NT2/D1 (cell line): ENCODE measurements around the gene SLC32A1.

Source experiments
- DNase-seq: peaks from one replicate; pipeline ENCODE4 v3.0.0-alpha.2; 2011; ENCODE audit warnings: low read depth, low spot score
- H3K27me3 ChIP-seq: 2 replicates; pipeline ENCODE4 v1.6.0; 2011; ENCODE audit warnings: mild to moderate bottlenecking; ENCODE audit not compliant: insufficient read length, insufficient read depth
- H3K36me3 ChIP-seq: 2 replicates; pipeline ENCODE4 v1.6.1; 2011; ENCODE audit warnings: mild to moderate bottlenecking, low read length, mixed read lengths; ENCODE audit not compliant: insufficient read depth, insufficient read length
- H3K4me1 ChIP-seq: 2 replicates; pipeline ENCODE4 v1.5.1; 2011; ENCODE audit not compliant: insufficient read depth, insufficient read length
- H3K4me3 ChIP-seq: 2 replicates; pipeline ENCODE4 v1.5.1; 2011; ENCODE audit warnings: low read depth; ENCODE audit not compliant: insufficient read length
- H3K9ac ChIP-seq: 2 replicates; pipeline ENCODE4 v1.6.0; 2011; ENCODE audit warnings: low read depth; ENCODE audit not compliant: insufficient read length
- H3K9me3 ChIP-seq: 2 replicates; pipeline ENCODE4 v1.5.1; 2011; ENCODE audit warnings: mild to moderate bottlenecking, low read length; ENCODE audit not compliant: insufficient read depth
- SUZ12 ChIP-seq: IDR thresholded peaks from 2 replicates; pipeline ENCODE4 v1.6.1; 2011; ENCODE audit not compliant: insufficient read length, insufficient read depth; ENCODE audit errors: extremely low read depth
- YY1 ChIP-seq: IDR thresholded peaks from 2 replicates; pipeline ENCODE4 v1.6.1; 2011; ENCODE audit not compliant: insufficient read length, insufficient read depth
- ZNF274 ChIP-seq: IDR thresholded peaks from 2 replicates; pipeline ENCODE4 v1.6.1; 2011; ENCODE audit warnings: mild to moderate bottlenecking, low read depth, low read length

SLC32A1 gene

GRCh38 chr20:38757145-38757775 lies 33.0 kb downstream of the SLC32A1 start:
- Histone ChIP-seq H3K4me3 (no peak overlapping the region), H3K9ac (no peak overlapping the region)

GRCh38 chr20:38759106-38759505 lies 34.8 kb downstream of the SLC32A1 start:
- Histone ChIP-seq H3K36me3 (peaks cover 91% of the 10 kb centered on the region), H3K9ac (no peak overlapping the region), H3K4me3 (no peak overlapping the region), H3K9me3 (no peaks in the 10 kb centered on the region), H3K4me1 (no peaks in the 10 kb centered on the region), H3K27me3 (no peaks in the 10 kb centered on the region)
- no peak for DNase-seq
- TF ChIP-seq YY1 (no peak), ZNF274 (no peak), SUZ12 (no peak)

More at GRCh38 chr20:38757145-38757775, 33.0 kb downstream of the SLC32A1 start:
- H3K4me1 ChIP-seq: no peaks in the 10 kb centered on the region
- peaks cover 86% of the 10 kb centered on the region for H3K36me3 ChIP-seq
- no peaks in the 10 kb centered on the region for H3K27me3 ChIP-seq
- no peaks in the 10 kb centered on the region for H3K9me3 ChIP-seq
- no peak for DNase-seq
- TF ChIP-seq YY1 (no peak), ZNF274 (no peak), SUZ12 (no peak)

DNA sequence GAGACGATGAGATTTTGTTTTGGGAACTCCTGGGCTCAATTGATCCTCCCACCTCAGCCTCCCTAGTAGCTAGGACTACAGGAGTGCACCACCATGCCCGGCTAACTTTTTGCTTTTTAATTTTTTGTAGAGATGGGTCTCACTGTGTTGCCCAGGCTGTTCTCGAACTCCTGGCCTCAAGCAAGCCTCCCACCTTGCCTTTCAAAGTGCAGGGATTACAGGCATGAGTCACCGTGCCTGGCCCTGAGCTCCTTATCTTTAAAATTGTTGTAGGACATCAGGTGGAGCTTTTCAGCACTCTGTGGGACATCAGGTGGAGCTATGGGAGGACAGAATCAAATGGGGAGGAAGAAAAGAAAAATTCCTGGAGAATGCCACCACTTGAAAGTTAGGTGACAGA lies 36.7 kb downstream of the SLC32A1 start:
- Histone ChIP-seq H3K4me1 (no peaks in the 10 kb centered on the region), H3K4me3 (no peak overlapping the region), H3K36me3 (peaks cover 88% of the 10 kb centered on the region), H3K9me3 (no peaks in the 10 kb centered on the region), H3K27me3 (no peaks in the 10 kb centered on the region), H3K9ac (no peak overlapping the region)
- no peak for TF ChIP-seq YY1
- no peak for TF ChIP-seq SUZ12
- no peak for TF ChIP-seq ZNF274
- no peak for DNase-seq

DNA sequence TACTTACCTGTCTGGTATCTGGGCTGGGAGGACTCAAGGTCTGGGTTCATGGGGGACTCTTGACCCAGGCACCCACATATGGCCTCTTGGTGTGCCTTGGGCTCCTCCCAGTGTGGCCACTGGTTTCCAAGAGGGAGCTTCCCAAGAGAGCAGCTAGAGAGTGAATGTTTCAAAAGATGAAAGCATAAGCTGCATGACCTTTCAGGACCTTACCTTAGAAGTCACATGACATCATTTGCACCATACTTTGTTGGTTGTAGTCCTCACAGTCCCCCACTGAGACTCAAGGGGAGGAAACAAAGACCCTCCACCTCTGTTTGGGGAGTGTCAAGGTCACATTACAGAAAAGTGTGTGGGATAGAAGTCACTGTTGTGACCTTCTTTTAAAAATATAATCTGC lies 37.9 kb downstream of the SLC32A1 start:
- Histone ChIP-seq H3K36me3 (peaks cover 90% of the 10 kb centered on the region), H3K9me3 (no peaks in the 10 kb centered on the region), H3K9ac (no peak overlapping the region), H3K4me3 (no peak overlapping the region), H3K4me1 (no peaks in the 10 kb centered on the region), H3K27me3 (no peaks in the 10 kb centered on the region)
- no peak for TF ChIP-seq SUZ12
- TF ChIP-seq YY1: no peak
- no peak for TF ChIP-seq ZNF274
- DNase-seq: no peak

- TF ChIP-seq ZNF274: no peak
- TF ChIP-seq SUZ12: no peak
- TF ChIP-seq YY1: no peak
- H3K9me3 ChIP-seq: no peaks in the 10 kb centered on the region
- H3K9ac ChIP-seq: no peak overlapping the region
- no peaks in the 10 kb centered on the region for H3K4me1 ChIP-seq
- H3K27me3 ChIP-seq: no peaks in the 10 kb centered on the region
- peaks cover 92% of the 10 kb centered on the region for H3K36me3 ChIP-seq
- no peak overlapping the region for H3K4me3 ChIP-seq
- DNase-seq: no peak
These were observed 39.3 kb downstream of the SLC32A1 start for GRCh38 chr20:38763616-38764015.

- no peak for TF ChIP-seq ZNF274
- Histone ChIP-seq H3K36me3 (peaks cover 91% of the 10 kb centered on the region), H3K9me3 (no peaks in the 10 kb centered on the region), H3K27me3 (no peaks in the 10 kb centered on the region), H3K4me1 (no peaks in the 10 kb centered on the region), H3K9ac (no peak overlapping the region), H3K4me3 (no peak overlapping the region)
- DNase-seq: no peak
These were observed 40.5 kb downstream of the SLC32A1 start for GRCh38 chr20:38764567-38765318.

- H3K36me3 ChIP-seq: peaks cover 88% of the 10 kb centered on the region
- no peak for DNase-seq
- no peak for TF ChIP-seq YY1
- TF ChIP-seq ZNF274: no peak
- no peak for TF ChIP-seq SUZ12
These were observed 41.8 kb downstream of the SLC32A1 start for GRCh38 chr20:38766071-38766470.

More at GRCh38 chr20:38766071-38766470, 41.8 kb downstream of the SLC32A1 start:
- no peaks in the 10 kb centered on the region for H3K27me3 ChIP-seq
- no peaks in the 10 kb centered on the region for H3K4me1 ChIP-seq
- H3K9me3 ChIP-seq: no peaks in the 10 kb centered on the region
- no peak overlapping the region for H3K4me3 ChIP-seq
- no peak overlapping the region for H3K9ac ChIP-seq
